Measurements from ENCODE around the gene CAPZA1.
"Not testable (repeated sequence)": the region's sequence is repeated elsewhere in the genome, so short reads cannot be mapped to it uniquely, and the experiment has no call there.

CAPZA1 gene

GRCh38 chr1:112626193-112626592, 6.6 kb downstream of the CAPZA1 start:
- Histone ChIP-seq H3K36me3 (peaks cover 77% of the 10 kb centered on the region), H3K4me1 (peaks cover 19% of the 10 kb centered on the region), H3K4me3 (no peak overlapping the region), H3K9ac (no peak overlapping the region), H3K4me2 (no peak overlapping the region), H3K9me3 (0 out of 2 replicates have a peak, but pooled peaks cover under 1% of the 10 kb centered on the region), H3K27ac (no peak overlapping the region), H4K20me1 (peaks cover 100% of the 10 kb centered on the region), H3K27me3 (no peaks in the 10 kb centered on the region)
- TF ChIP-seq Cebpa-rat (IDR thresholded peaks at IDR 0.05) = no peak

- TF ChIP-seq Cebpa-rat (IDR thresholded peaks at IDR 0.05) = no peak
- H3K4me3 ChIP-seq = no peak overlapping the region
- no peak overlapping the region for H3K27ac ChIP-seq
- H3K4me1 ChIP-seq = peaks cover 12% of the 10 kb centered on the region
- no peak overlapping the region for H3K9ac ChIP-seq
- peaks cover 4% of the 10 kb centered on the region; the same call in 1 of the 2 replicates for H3K9me3 ChIP-seq
- H4K20me1 ChIP-seq = peaks cover 100% of the 10 kb centered on the region
- H3K36me3 ChIP-seq = peaks cover 84% of the 10 kb centered on the region
- no peak overlapping the region for H3K4me2 ChIP-seq
- H3K27me3 ChIP-seq = no peaks in the 10 kb centered on the region
These were observed 7.3 kb downstream of the CAPZA1 start for GRCh38 chr1:112626887-112627286.

- Histone ChIP-seq H3K27me3 (no peaks in the 10 kb centered on the region), H3K9me3 (peaks cover 16% of the 10 kb centered on the region; the same call in 1 of the 2 replicates), H4K20me1 (peaks cover 100% of the 10 kb centered on the region), H3K27ac (no peak overlapping the region), H3K4me2 (no peak overlapping the region), H3K36me3 (peaks cover 88% of the 10 kb centered on the region), H3K4me3 (no peak overlapping the region), H3K4me1 (no peaks in the 10 kb centered on the region), H3K9ac (no peak overlapping the region)
- TF ChIP-seq Cebpa-rat (IDR thresholded peaks at IDR 0.05) = no peak
These were observed 8.9 kb downstream of the CAPZA1 start for GRCh38 chr1:112628516-112628915.

GRCh38 chr1:112629256-112629655, 9.6 kb downstream of the CAPZA1 start:
- Histone ChIP-seq H3K27me3 (no peaks in the 10 kb centered on the region), H3K4me2 (no peak overlapping the region), H3K27ac (no peak overlapping the region), H3K4me3 (no peak overlapping the region), H3K9me3 (peaks cover 16% of the 10 kb centered on the region; the same call in 1 of the 2 replicates), H3K9ac (no peak overlapping the region), H4K20me1 (peaks cover 100% of the 10 kb centered on the region), H3K4me1 (no peaks in the 10 kb centered on the region), H3K36me3 (peaks cover 88% of the 10 kb centered on the region)
- no peak for TF ChIP-seq Cebpa-rat (IDR thresholded peaks at IDR 0.05)

GRCh38 chr1:112633628-112634027, 14.0 kb downstream of the CAPZA1 start:
- H3K4me2 ChIP-seq = no peak overlapping the region
- no peak overlapping the region for H3K4me3 ChIP-seq
- no peak overlapping the region for H3K9ac ChIP-seq
- TF ChIP-seq Cebpa-rat (IDR thresholded peaks at IDR 0.05) = no peak
- no peaks in the 10 kb centered on the region for H3K27me3 ChIP-seq
- 0 out of 2 replicates have a peak, but pooled peaks cover 9% of the 10 kb centered on the region for H3K4me1 ChIP-seq
- peaks cover 30% of the 10 kb centered on the region for H3K9me3 ChIP-seq
- peaks cover 100% of the 10 kb centered on the region for H4K20me1 ChIP-seq
- peaks cover 76% of the 10 kb centered on the region for H3K36me3 ChIP-seq
- no peak overlapping the region for H3K27ac ChIP-seq

- Histone ChIP-seq H3K27me3 (no peaks in the 10 kb centered on the region), H3K9me3 (peaks cover 35% of the 10 kb centered on the region), H3K4me1 (0 out of 2 replicates have a peak, but pooled peaks cover 9% of the 10 kb centered on the region), H4K20me1 (peaks cover 99% of the 10 kb centered on the region), H3K4me3 (no peak overlapping the region), H3K36me3 (peaks cover 73% of the 10 kb centered on the region), H3K9ac (no peak overlapping the region), H3K4me2 (no peak overlapping the region), H3K27ac (no peak overlapping the region)
- TF ChIP-seq Cebpa-rat (IDR thresholded peaks at IDR 0.05) = no peak
These were observed 14.7 kb downstream of the CAPZA1 start for GRCh38 chr1:112634367-112634766.

- Histone ChIP-seq H3K27ac (no peak overlapping the region), H3K4me2 (no peak overlapping the region), H3K36me3 (peaks cover 58% of the 10 kb centered on the region), H3K27me3 (no peaks in the 10 kb centered on the region), H3K9ac (no peak overlapping the region), H4K20me1 (peaks cover 93% of the 10 kb centered on the region), H3K9me3 (peaks cover 36% of the 10 kb centered on the region), H3K4me3 (no peak overlapping the region), H3K4me1 (0 out of 2 replicates have a peak, but pooled peaks cover 9% of the 10 kb centered on the region)
- no peak for TF ChIP-seq Cebpa-rat (IDR thresholded peaks at IDR 0.05)
These were observed 16.4 kb downstream of the CAPZA1 start for GRCh38 chr1:112636056-112636455.

- no peak overlapping the region for H3K9ac ChIP-seq
- H3K27ac ChIP-seq = no peak overlapping the region
- 0 out of 2 replicates have a peak, but pooled peaks cover 9% of the 10 kb centered on the region for H3K4me1 ChIP-seq
- peaks cover 93% of the 10 kb centered on the region for H4K20me1 ChIP-seq
- no peak overlapping the region for H3K4me3 ChIP-seq
- H3K27me3 ChIP-seq = no peaks in the 10 kb centered on the region
- TF ChIP-seq Cebpa-rat (IDR thresholded peaks at IDR 0.05) = no peak
- H3K36me3 ChIP-seq = peaks cover 55% of the 10 kb centered on the region
- H3K4me2 ChIP-seq = no peak overlapping the region
- peaks cover 32% of the 10 kb centered on the region for H3K9me3 ChIP-seq
These were observed 17.1 kb downstream of the CAPZA1 start for GRCh38 chr1:112636597-112637253.

GRCh38 chr1:112637254-112638109, 17.9 kb downstream of the CAPZA1 start:
- Histone ChIP-seq H3K4me3 (no peak overlapping the region), H3K27ac (no peak overlapping the region), H3K9me3 (peaks cover 26% of the 10 kb centered on the region), H3K9ac (no peak overlapping the region), H3K27me3 (no peaks in the 10 kb centered on the region), H3K36me3 (peaks cover 55% of the 10 kb centered on the region), H3K4me2 (no peak overlapping the region), H3K4me1 (0 out of 2 replicates have a peak, but pooled peaks cover 9% of the 10 kb centered on the region), H4K20me1 (peaks cover 93% of the 10 kb centered on the region)
- no peak for TF ChIP-seq Cebpa-rat (IDR thresholded peaks at IDR 0.05)

- no peak for TF ChIP-seq Cebpa-rat (IDR thresholded peaks at IDR 0.05)
- Histone ChIP-seq H3K4me2 (no peak overlapping the region), H3K9ac (no peak overlapping the region), H4K20me1 (peaks cover 93% of the 10 kb centered on the region), H3K4me3 (no peak overlapping the region), H3K9me3 (peaks cover 23% of the 10 kb centered on the region), H3K27me3 (no peaks in the 10 kb centered on the region), H3K4me1 (0 out of 2 replicates have a peak, but pooled peaks cover 9% of the 10 kb centered on the region), H3K36me3 (peaks cover 56% of the 10 kb centered on the region), H3K27ac (no peak overlapping the region)
These were observed 18.4 kb downstream of the CAPZA1 start for GRCh38 chr1:112638110-112638428.

GRCh38 chr1:112640437-112640836, 20.8 kb downstream of the CAPZA1 start:
- Histone ChIP-seq H4K20me1 (peaks cover 93% of the 10 kb centered on the region), H3K36me3 (peaks cover 66% of the 10 kb centered on the region), H3K9me3 (peaks cover 29% of the 10 kb centered on the region)
- H3K27me3 ChIP-seq, H3K9ac ChIP-seq, H3K4me2 ChIP-seq, H3K4me3 ChIP-seq, H3K4me1 ChIP-seq, H3K27ac ChIP-seq: not testable (repeated sequence)

All from BLaER1 (cell line).